T-helper 1 cell treated with Interleukin-12 subunit alpha and Interleukin-12 subunit beta and Interleukin-4 antibody, amounts not matched to agents 30 μg/mL and 1 μg/mL, for 36 hours (primary cell): ENCODE measurements around the gene POLR2L.

Experiments used
- H3K27ac Mint-ChIP-seq: one replicate; pipeline ENCODE4 v1.8.0; 2021; ENCODE audit warnings: mild to moderate bottlenecking, mixed read lengths
- H3K27me3 Mint-ChIP-seq: one replicate; pipeline ENCODE4 v1.8.0; 2021; ENCODE audit warnings: low read depth, mixed read lengths
- H3K36me3 Mint-ChIP-seq: one replicate; pipeline ENCODE4 v1.8.0; 2021; ENCODE audit warnings: low read depth, mixed read lengths
- H3K4me1 Mint-ChIP-seq: one replicate; pipeline ENCODE4 v1.8.0; 2021; ENCODE audit warnings: low read depth, mixed read lengths
- H3K4me3 Mint-ChIP-seq: one replicate; pipeline ENCODE4 v1.8.0; 2021; ENCODE audit warnings: mild to moderate bottlenecking, moderate library complexity, mixed read lengths
- H3K9me3 Mint-ChIP-seq: one replicate; pipeline ENCODE4 v1.8.0; 2021; ENCODE audit warnings: mixed read lengths

Gene POLR2L

GRCh38 chr11:863910-864827 is 21.8 kb upstream of the POLR2L start:
- H3K4me3 Mint-ChIP-seq, result no peak overlapping the region
- H3K36me3 Mint-ChIP-seq, result no peaks in the 10 kb centered on the region
- H3K4me1 Mint-ChIP-seq, result no peaks in the 10 kb centered on the region
- no peaks in the 10 kb centered on the region for H3K9me3 Mint-ChIP-seq
- H3K27me3 Mint-ChIP-seq, result no peaks in the 10 kb centered on the region
- no peak overlapping the region for H3K27ac Mint-ChIP-seq

GRCh38 chr11:863023-863909 is 20.9 kb upstream of the POLR2L start:
- H3K27ac Mint-ChIP-seq, result no peak overlapping the region
- H3K4me1 Mint-ChIP-seq, result no peaks in the 10 kb centered on the region
- no peaks in the 10 kb centered on the region for H3K36me3 Mint-ChIP-seq
- H3K27me3 Mint-ChIP-seq, result no peaks in the 10 kb centered on the region
- no peaks in the 10 kb centered on the region for H3K9me3 Mint-ChIP-seq
- H3K4me3 Mint-ChIP-seq, result no peak overlapping the region

DNA sequence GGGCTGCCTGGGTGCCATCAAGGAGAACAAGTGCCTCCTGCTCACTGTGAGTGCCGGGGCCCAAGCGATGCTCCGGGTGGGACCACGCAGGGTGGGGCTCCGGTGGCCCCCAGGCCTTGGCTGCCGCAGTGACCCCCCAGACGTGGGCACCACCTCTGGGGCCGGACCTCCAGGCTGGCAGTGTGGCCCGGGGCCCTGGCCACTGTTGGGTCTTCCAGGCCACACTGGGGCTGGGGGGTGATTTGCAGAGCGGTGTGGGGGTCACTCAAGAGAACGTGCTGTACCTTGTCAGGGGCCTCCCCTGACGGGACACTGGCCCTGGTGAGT is 20.3 kb upstream of the POLR2L start:
- Mint-ChIP-seq H3K27me3 (no peaks in the 10 kb centered on the region), H3K36me3 (no peaks in the 10 kb centered on the region), H3K4me3 (no peak overlapping the region), H3K27ac (no peak overlapping the region), H3K4me1 (no peaks in the 10 kb centered on the region), H3K9me3 (no peaks in the 10 kb centered on the region)

DNA sequence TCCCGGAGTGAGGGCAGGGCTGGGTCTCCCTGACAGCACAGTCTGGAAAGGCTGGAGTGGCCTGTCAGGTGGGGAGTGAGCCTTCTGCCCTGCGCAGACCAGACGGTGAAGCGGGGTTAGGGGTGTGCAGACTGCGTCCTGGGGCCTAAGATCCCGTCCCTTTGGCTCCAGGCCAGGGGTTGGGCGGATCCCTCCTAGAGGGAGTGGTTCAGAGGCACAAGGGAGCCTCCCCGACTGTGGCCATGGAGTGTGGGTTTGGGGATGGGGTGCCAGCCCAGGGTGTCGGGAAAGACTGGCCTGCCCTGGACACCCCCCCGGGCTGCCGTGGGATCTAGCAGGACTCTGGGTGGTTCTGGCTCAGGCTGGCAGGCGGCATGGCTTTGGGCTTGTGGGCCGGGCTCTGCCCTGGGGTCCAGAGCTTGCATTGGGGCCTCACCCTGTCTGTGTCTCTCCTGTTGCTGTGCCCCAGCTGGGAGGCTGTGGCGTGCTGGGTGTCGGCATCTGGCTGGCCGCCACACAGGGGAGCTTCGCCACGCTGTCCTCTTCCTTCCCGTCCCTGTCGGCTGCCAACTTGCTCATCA is 19.8 kb upstream of the POLR2L start:
- Mint-ChIP-seq H3K4me3 (no peak overlapping the region), H3K27me3 (no peaks in the 10 kb centered on the region), H3K4me1 (no peaks in the 10 kb centered on the region), H3K27ac (no peak overlapping the region), H3K36me3 (no peaks in the 10 kb centered on the region), H3K9me3 (no peaks in the 10 kb centered on the region)

DNA sequence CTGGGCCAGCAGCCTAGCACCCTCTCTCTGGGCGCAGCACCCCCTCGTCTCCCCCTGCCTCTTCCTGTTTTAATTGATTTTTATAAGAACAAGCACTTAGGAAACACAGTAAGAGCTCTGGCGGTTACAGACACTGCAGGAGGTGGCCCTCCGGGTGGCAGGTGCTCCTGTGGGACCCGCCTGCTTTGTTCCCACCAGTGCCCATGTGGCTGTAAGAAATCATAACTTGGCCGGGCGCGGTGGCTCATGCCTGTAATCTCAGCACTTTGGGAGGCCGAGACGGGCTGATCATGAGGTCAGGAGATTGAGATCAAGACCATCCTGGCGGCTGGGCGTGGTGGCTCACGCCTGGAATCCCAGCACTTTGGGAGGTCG is 18.8 kb upstream of the POLR2L start:
- H3K27ac Mint-ChIP-seq, result no peak overlapping the region
- H3K4me3 Mint-ChIP-seq, result no peak overlapping the region
- H3K9me3 Mint-ChIP-seq, result no peaks in the 10 kb centered on the region
- H3K4me1 Mint-ChIP-seq, result no peaks in the 10 kb centered on the region
- H3K27me3 Mint-ChIP-seq, result no peaks in the 10 kb centered on the region
- no peaks in the 10 kb centered on the region for H3K36me3 Mint-ChIP-seq

DNA sequence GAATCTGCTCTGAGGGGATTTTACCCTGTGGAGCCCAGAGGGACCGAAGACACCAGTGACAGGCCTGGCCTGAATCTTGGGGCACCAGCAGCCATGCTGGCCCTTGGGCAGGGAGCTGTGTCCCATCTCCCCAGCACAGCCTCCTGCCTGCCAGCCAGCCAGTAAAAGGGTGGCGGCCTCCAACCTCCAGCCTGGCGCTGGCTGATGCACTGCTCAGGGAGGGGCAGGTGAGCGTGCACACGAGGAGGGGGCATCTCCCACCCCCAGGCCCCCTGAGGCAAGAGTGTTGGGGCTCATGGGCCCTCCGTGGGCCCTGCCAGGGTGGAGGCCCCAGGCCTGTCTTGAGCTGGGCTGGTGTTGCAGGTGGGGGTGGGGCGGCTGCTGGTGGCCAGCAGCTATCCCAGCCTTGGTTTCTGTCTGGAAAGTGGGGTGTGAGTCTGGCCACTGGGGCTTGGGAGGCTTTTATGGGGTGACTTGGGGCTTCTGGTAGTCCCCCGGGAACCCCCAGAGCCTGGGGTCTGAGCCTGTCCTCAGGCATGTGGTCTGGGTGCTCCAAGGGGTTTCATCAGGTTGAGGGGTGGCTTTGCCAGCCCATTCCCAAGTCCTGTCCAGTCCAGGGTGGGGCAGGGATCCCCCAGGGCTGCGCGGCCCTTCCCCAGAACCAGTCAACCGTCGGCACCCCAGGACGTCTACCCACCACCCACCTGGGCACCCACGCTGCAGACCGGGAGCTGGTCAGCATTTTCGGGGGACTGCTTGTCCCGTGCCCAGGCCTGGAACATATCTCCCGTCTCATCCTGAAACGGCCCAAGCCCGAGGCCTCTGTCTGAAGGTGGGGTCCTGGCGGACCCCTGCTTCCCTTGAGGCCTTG is 18.1 kb upstream of the POLR2L start:
- no peak overlapping the region for H3K4me3 Mint-ChIP-seq
- H3K27me3 Mint-ChIP-seq, result no peaks in the 10 kb centered on the region
- H3K4me1 Mint-ChIP-seq, result no peaks in the 10 kb centered on the region
- no peaks in the 10 kb centered on the region for H3K9me3 Mint-ChIP-seq
- no peaks in the 10 kb centered on the region for H3K36me3 Mint-ChIP-seq
- H3K27ac Mint-ChIP-seq, result no peak overlapping the region

- H3K4me3 Mint-ChIP-seq, result no peak overlapping the region
- no peak overlapping the region for H3K27ac Mint-ChIP-seq
- no peaks in the 10 kb centered on the region for H3K36me3 Mint-ChIP-seq
- no peaks in the 10 kb centered on the region for H3K27me3 Mint-ChIP-seq
- H3K9me3 Mint-ChIP-seq, result no peaks in the 10 kb centered on the region
- no peaks in the 10 kb centered on the region for H3K4me1 Mint-ChIP-seq
These were observed 17.2 kb upstream of the POLR2L start for GRCh38 chr11:859394-860131.

DNA sequence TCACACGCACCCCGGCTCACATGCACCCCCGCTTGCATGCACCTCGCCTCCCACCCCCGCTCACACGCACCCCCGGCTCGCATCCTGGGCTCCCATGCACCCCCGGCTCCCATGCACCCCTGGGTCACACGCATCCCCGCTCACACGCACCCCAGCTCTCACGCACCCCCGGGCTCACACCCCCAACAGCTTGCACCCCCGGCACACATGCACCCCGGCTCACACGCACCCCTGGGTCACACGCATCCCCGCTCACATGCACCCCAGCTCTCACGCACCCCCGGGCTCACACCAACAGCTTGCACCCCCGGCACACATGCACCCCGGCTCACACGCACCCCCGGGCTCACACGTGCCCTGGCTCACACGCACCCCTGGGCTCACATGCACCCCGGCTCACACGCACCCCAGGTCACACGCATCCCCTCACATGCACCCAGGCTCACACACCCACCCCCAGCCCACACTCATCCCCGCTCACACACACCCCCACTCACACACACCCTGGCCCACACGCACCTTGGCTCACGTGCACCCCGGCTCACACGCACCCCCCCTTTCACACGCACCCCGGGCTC is 16.5 kb upstream of the POLR2L start:
- Mint-ChIP-seq H3K27me3 (no peaks in the 10 kb centered on the region), H3K36me3 (no peaks in the 10 kb centered on the region), H3K4me3 (no peak overlapping the region)

DNA sequence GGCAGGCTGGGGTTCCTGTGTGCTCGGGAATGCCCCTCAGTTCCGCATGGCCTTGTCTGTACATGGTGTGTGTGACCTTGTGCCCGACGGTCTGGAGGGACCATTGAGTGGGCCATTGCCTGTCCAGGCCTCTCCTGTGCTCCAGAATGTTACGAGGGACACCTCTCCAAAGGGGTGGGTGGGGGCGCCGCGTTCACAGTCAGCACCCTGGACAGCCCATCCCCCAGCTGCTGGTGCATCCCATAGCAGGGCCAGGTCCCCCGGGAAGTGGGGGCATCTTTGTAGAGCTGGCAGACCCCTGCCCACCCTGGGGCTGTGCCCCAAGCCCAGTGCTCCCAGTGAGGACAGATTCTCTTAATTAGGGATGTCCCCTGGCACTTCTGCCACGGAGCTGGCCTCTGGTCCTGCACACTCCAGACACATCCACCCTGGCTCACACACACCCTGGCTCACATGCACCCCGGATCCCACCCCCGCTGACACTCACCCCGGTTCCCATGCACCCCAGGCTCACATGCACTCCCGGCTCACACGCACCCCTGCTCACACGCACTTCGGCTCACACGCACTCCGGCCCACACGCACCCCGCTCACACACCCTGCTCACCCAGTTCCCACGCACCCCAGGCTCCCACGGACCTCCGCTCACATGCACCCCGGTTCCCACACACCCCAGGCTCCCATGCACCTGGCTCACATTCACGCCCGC is 15.9 kb upstream of the POLR2L start:
- H3K36me3 Mint-ChIP-seq, result no peaks in the 10 kb centered on the region
- H3K9me3 Mint-ChIP-seq, result no peaks in the 10 kb centered on the region
- no peak overlapping the region for H3K27ac Mint-ChIP-seq
- H3K4me1 Mint-ChIP-seq, result no peaks in the 10 kb centered on the region
- no peaks in the 10 kb centered on the region for H3K27me3 Mint-ChIP-seq
- H3K4me3 Mint-ChIP-seq, result no peak overlapping the region

More for the DNA sequence above, 16.5 kb upstream of the POLR2L start:
- Mint-ChIP-seq H3K9me3 (no peaks in the 10 kb centered on the region), H3K4me1 (no peaks in the 10 kb centered on the region), H3K27ac (no peak overlapping the region)

DNA sequence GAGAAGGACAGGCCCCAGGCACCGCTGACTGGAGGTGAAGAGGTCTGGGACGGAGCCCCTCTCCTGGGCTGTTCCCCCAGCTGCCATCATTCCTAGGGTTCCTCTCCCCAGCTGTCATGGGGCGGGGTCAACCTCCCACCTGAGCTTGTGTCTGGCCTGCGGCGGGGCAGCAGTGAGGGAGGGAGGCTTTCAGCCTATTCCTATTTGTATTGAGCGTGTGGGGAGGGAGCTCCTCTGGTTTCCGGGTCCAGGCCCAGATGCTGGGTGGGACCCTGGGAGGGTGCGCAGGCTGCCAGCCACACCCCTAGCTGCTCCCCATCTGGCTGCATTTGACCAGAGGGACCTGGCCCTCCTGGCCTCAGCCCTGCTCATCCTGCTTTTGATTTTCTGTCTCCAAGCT is 14.1 kb upstream of the POLR2L start:
- no peaks in the 10 kb centered on the region for H3K27me3 Mint-ChIP-seq
- no peaks in the 10 kb centered on the region for H3K9me3 Mint-ChIP-seq
- no peak overlapping the region for H3K27ac Mint-ChIP-seq
- no peak overlapping the region for H3K4me3 Mint-ChIP-seq
- no peaks in the 10 kb centered on the region for H3K36me3 Mint-ChIP-seq
- H3K4me1 Mint-ChIP-seq, result no peaks in the 10 kb centered on the region

- Mint-ChIP-seq H3K9me3 (no peaks in the 10 kb centered on the region), H3K4me3 (no peak overlapping the region), H3K27ac (no peak overlapping the region), H3K4me1 (no peaks in the 10 kb centered on the region), H3K36me3 (no peaks in the 10 kb centered on the region), H3K27me3 (no peaks in the 10 kb centered on the region)
These were observed 13.5 kb upstream of the POLR2L start for GRCh38 chr11:855796-856195.

DNA sequence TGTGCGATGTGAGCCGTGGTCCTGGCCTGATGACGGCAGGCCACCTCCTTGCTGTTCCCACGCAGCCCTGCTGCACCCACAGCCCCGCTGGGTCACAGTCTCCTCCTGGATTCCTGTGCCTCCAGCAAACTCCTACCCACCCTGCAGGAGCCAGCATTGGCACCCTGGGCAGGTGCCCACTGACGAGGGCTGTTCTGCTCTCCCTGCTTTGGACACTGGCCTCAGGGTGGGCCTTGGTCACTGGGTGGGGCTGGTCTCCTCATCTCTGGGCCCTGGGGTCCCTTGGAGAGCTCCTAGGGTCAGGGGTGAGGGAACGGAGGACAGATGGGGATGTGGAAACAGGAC is 13.0 kb upstream of the POLR2L start:
- H3K36me3 Mint-ChIP-seq, result no peaks in the 10 kb centered on the region
- no peaks in the 10 kb centered on the region for H3K27me3 Mint-ChIP-seq
- no peaks in the 10 kb centered on the region for H3K4me1 Mint-ChIP-seq
- H3K9me3 Mint-ChIP-seq, result no peaks in the 10 kb centered on the region
- no peak overlapping the region for H3K27ac Mint-ChIP-seq
- no peak overlapping the region for H3K4me3 Mint-ChIP-seq
